ENCODE measurements around the gene CNTNAP5.

CNTNAP5 gene

GRCh38 chr2:124048102-124048501 is 23.0 kb downstream of the CNTNAP5 start:
- H3K4me3 ChIP-seq (ENCODE audit: low read depth, low read length): no peak overlapping the region
- no peak for DNase-seq (ENCODE audit: low read depth)
- no peak for TF ChIP-seq MYC (IDR thresholded peaks at IDR 0.05; ENCODE audit: low read depth, low read length)
- no peak for TF ChIP-seq CTCF (IDR thresholded peaks at IDR 0.05; ENCODE audit: low read depth, low read length)
- no peak for TF ChIP-seq POLR2A (IDR thresholded peaks at IDR 0.05; ENCODE audit: extremely low read depth, insufficient read length)
- TF ChIP-seq MAX (IDR thresholded peaks at IDR 0.05; ENCODE audit: low read depth, low read length): no peak

GRCh38 chr2:124048664-124049063 is 23.6 kb downstream of the CNTNAP5 start:
- no peak for TF ChIP-seq CTCF (IDR thresholded peaks at IDR 0.05; ENCODE audit: low read depth, low read length)
- TF ChIP-seq POLR2A (IDR thresholded peaks at IDR 0.05; ENCODE audit: extremely low read depth, insufficient read length): no peak
- TF ChIP-seq MYC (IDR thresholded peaks at IDR 0.05; ENCODE audit: low read depth, low read length): no peak
- no peak for TF ChIP-seq MAX (IDR thresholded peaks at IDR 0.05; ENCODE audit: low read depth, low read length)
- H3K4me3 ChIP-seq (ENCODE audit: low read depth, low read length): no peak overlapping the region
- DNase-seq (ENCODE audit: low read depth): no peak

- no peak overlapping the region for H3K4me3 ChIP-seq (ENCODE audit: low read depth, low read length)
- no peak for TF ChIP-seq CTCF (IDR thresholded peaks at IDR 0.05; ENCODE audit: low read depth, low read length)
- TF ChIP-seq MAX (IDR thresholded peaks at IDR 0.05; ENCODE audit: low read depth, low read length): no peak
- no peak for TF ChIP-seq POLR2A (IDR thresholded peaks at IDR 0.05; ENCODE audit: extremely low read depth, insufficient read length)
- no peak for TF ChIP-seq MYC (IDR thresholded peaks at IDR 0.05; ENCODE audit: low read depth, low read length)
- DNase-seq (ENCODE audit: low read depth): no peak
Measured at GRCh38 chr2:124049136-124049535, 24.0 kb downstream of the CNTNAP5 start.

GRCh38 chr2:124050833-124051497 is 25.9 kb downstream of the CNTNAP5 start:
- no peak overlapping the region for H3K4me3 ChIP-seq (ENCODE audit: low read depth, low read length)
- no peak for DNase-seq (ENCODE audit: low read depth)
- TF ChIP-seq CTCF (IDR thresholded peaks at IDR 0.05; ENCODE audit: low read depth, low read length): no peak
- TF ChIP-seq MYC (IDR thresholded peaks at IDR 0.05; ENCODE audit: low read depth, low read length): no peak
- no peak for TF ChIP-seq POLR2A (IDR thresholded peaks at IDR 0.05; ENCODE audit: extremely low read depth, insufficient read length)
- TF ChIP-seq MAX (IDR thresholded peaks at IDR 0.05; ENCODE audit: low read depth, low read length): no peak

- no peak for DNase-seq (ENCODE audit: low read depth)
- TF ChIP-seq MYC (IDR thresholded peaks at IDR 0.05; ENCODE audit: low read depth, low read length) (no peak), MAX (IDR thresholded peaks at IDR 0.05; ENCODE audit: low read depth, low read length) (no peak), CTCF (IDR thresholded peaks at IDR 0.05; ENCODE audit: low read depth, low read length) (no peak), POLR2A (IDR thresholded peaks at IDR 0.05; ENCODE audit: extremely low read depth, insufficient read length) (no peak)
- H3K4me3 ChIP-seq (ENCODE audit: low read depth, low read length): no peak overlapping the region
Measured at GRCh38 chr2:124053796-124054195, 28.7 kb downstream of the CNTNAP5 start.
